Stimulated activated CD8-positive, alpha-beta memory T cell treated with anti-CD3 and anti-CD28 coated beads, Interleukin-12 subunit alpha, Interleukin-12 subunit beta, amount 100 ng/mL, for 1 hour (primary cell): ENCODE results near the gene TENT5C.
A peak's percentile ranks its signal among the peaks of the same experiment; 100 is the strongest.

Source experiments
- DNase-seq: peaks from one replicate; pipeline ENCODE4 v3.0.0-alpha.2; 2020; ENCODE audit warnings: low read depth

The TENT5C gene

GRCh38 chr1:117657949-117658660 lies 52.3 kb downstream of the TENT5C start:
- no peak for DNase-seq

GRCh38 chr1:117658676-117659075 lies 52.8 kb downstream of the TENT5C start:
- peak; percentile 45 for DNase-seq

- DNase-seq: no peak
Observed at GRCh38 chr1:117659550-117660270, 53.9 kb downstream of the TENT5C start.

GRCh38 chr1:117660271-117660965 lies 54.6 kb downstream of the TENT5C start:
- no peak for DNase-seq

GRCh38 chr1:117661027-117661426 lies 55.2 kb downstream of the TENT5C start:
- no peak for DNase-seq

- no peak for DNase-seq
Observed at GRCh38 chr1:117662667-117663066, 56.8 kb downstream of the TENT5C start.

GRCh38 chr1:117663156-117663902 lies 57.5 kb downstream of the TENT5C start:
- no peak for DNase-seq

- DNase-seq: peak; percentile 36
Observed at GRCh38 chr1:117664314-117664713, 58.5 kb downstream of the TENT5C start.

GRCh38 chr1:117665556-117666270 lies 59.9 kb downstream of the TENT5C start:
- no peak for DNase-seq

GRCh38 chr1:117669572-117669971 lies 63.7 kb downstream of the TENT5C start:
- no peak for DNase-seq

GRCh38 chr1:117670976-117671780 lies 65.3 kb downstream of the TENT5C start:
- no peak for DNase-seq

GRCh38 chr1:117671781-117672501 lies 66.1 kb downstream of the TENT5C start:
- DNase-seq: no peak

GRCh38 chr1:117672756-117673155 lies 66.9 kb downstream of the TENT5C start:
- DNase-seq: no peak

GRCh38 chr1:117673405-117673804 lies 67.6 kb downstream of the TENT5C start:
- no peak for DNase-seq

GRCh38 chr1:117674521-117675400 lies 68.9 kb downstream of the TENT5C start:
- DNase-seq: peak; percentile 38

GRCh38 chr1:117675907-117676430 lies 70.1 kb downstream of the TENT5C start:
- DNase-seq: no peak

GRCh38 chr1:117676615-117677130 lies 70.8 kb downstream of the TENT5C start:
- no peak for DNase-seq
